ENCODE results near the gene AMIGO2. TPM values are rescaled to one million over a fixed set of nuclear protein-coding genes. Genes with fewer than 3 reads are reported as not detected.

Gene AMIGO2
- total RNA-seq, 1 experiment from 2014 or later: 0.96 TPM

DNA sequence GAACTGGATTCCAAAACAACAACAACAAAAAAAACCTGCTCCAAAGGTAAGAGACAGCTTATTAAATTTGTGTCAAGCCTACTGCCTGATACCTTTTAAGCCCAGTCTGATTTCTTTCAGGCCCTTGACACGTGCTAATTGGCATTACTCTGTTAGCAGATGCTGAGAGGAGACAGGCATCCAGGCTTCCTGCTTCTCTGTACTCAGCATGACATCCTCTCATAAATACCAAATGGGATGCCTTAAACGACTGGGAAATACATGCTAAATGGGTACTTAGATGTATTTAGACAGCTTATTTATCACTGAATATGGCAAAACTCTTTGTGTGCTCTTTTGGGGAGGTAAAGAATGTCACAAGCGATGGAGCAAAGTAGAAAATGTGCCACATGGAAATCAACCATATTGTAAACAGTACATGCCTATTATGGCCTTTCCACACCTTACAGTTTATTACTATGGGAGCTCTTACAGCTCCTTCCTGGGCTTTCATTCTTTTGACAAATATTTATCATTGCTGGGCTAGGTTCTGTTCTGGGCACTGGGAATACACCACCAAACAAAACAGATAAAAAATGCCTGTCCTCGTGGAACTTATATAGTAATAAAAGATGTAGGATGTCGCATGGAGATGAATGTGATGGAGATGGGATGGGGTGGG is 11.9 kb downstream of the AMIGO2 start (continued):
- TF ChIP-seq, protein P1, sequence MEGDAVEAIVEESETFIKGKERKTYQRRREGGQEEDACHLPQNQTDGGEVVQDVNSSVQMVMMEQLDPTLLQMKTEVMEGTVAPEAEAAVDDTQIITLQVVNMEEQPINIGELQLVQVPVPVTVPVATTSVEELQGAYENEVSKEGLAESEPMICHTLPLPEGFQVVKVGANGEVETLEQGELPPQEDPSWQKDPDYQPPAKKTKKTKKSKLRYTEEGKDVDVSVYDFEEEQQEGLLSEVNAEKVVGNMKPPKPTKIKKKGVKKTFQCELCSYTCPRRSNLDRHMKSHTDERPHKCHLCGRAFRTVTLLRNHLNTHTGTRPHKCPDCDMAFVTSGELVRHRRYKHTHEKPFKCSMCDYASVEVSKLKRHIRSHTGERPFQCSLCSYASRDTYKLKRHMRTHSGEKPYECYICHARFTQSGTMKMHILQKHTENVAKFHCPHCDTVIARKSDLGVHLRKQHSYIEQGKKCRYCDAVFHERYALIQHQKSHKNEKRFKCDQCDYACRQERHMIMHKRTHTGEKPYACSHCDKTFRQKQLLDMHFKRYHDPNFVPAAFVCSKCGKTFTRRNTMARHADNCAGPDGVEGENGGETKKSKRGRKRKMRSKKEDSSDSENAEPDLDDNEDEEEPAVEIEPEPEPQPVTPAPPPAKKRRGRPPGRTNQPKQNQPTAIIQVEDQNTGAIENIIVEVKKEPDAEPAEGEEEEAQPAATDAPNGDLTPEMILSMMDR (IDR thresholded peaks at IDR 0.05 in 2 of 3, conservative IDR thresholded peaks at IDR 0.05 in 1 of 3; ENCODE audit: borderline replicate concordance in 1 of 3, insufficient read depth in 1 of 3, low read depth in 2 of 3, low read length in 2 of 3): no peak
- TF ChIP-seq JUND (IDR thresholded peaks at IDR 0.05): no peak
- no peak for TF ChIP-seq ZNF274 (IDR thresholded peaks at IDR 0.05; ENCODE audit: low read depth, low read length)

DNA sequence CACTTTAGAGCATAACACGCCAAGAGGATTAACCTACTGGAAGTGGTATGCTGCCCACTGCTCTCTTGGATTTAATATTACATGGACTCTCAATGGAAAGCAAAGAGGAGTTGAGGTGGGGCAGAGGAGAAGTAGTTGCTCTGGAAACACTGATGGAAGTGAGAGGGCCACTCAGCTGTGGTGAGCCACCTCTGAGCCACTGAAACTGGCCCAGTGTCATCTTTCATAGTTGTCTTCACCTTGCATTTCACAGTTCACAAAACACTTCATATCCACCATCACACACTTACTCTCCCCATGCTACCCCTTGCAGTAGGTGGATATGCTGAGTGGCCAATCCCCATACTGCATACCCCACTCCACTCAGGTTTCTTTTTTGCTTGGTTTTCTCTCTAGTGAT is 12.6 kb downstream of the AMIGO2 start:
- Histone ChIP-seq H3K4me2 (ENCODE audit: low read length) (no peak overlapping the region), H4K20me1 (ENCODE audit: insufficient read depth) (no peaks in the 10 kb centered on the region), H3K9me3 (ENCODE audit: control insufficient read depth in 1 of 2, insufficient read depth in 1 of 2, low read depth in 1 of 2, low read length in 2 of 2) (no peaks in the 10 kb centered on the region), H3K4me1 (ENCODE audit: control insufficient read depth in 1 of 2, insufficient read depth in 2 of 2, low read length in 2 of 2) (no peaks in the 10 kb centered on the region), H3K4me3 (replicated peaks in 1 of 2; ENCODE audit: low read depth in 1 of 2, low read length in 2 of 2) (no peak overlapping the region), H3K9me2 (ENCODE audit: insufficient read depth) (no peaks in the 10 kb centered on the region), H3K27me3 (ENCODE audit: insufficient read depth, low read length) (no peaks in the 10 kb centered on the region), H3K9ac (ENCODE audit: low read length) (no peak overlapping the region), H3K36me3 (ENCODE audit: control insufficient read depth in 1 of 2, insufficient read depth in 2 of 2, low read length in 2 of 2) (no peaks in the 10 kb centered on the region), H3K79me2 (ENCODE audit: insufficient read depth, low read length) (no peaks in the 10 kb centered on the region), H2AFZ (ENCODE audit: low read depth, low read length, poor library complexity, severe bottlenecking) (no peak overlapping the region), H3K27ac (ENCODE audit: low read depth, low read length) (no peak overlapping the region)
- CTCF ChIA-PET: no interaction called here
- intact Hi-C loops (cut with micrococcal nuclease): no loop called here
- no TSS peak for BruUV-seq (replicated peaks)
- ATAC-seq: no peak
- no peak for TF ChIP-seq SIN3A (IDR thresholded peaks at IDR 0.05; ENCODE audit: low read depth)
- TF ChIP-seq CBX3 (IDR thresholded peaks at IDR 0.05; ENCODE audit: low read depth): no peak
- no peak for TF ChIP-seq EZH2phosphoT487 (IDR thresholded peaks at IDR 0.05; ENCODE audit: borderline replicate concordance)
- TF ChIP-seq CEBPB (IDR thresholded peaks at IDR 0.05; ENCODE audit: low read depth): no peak
- no peak for TF ChIP-seq EGR1 (IDR thresholded peaks at IDR 0.05; ENCODE audit: low read depth)
- TF ChIP-seq JUND (IDR thresholded peaks at IDR 0.05): no peak
- no peak for DNase-seq (ENCODE audit: low read depth, low spot score)
- POLR2A ChIA-PET: no interaction called here
- RAD21 ChIA-PET (ENCODE audit: low non-redundant PET in 1 of 2, low total read pairs in 2 of 2, uncharacterized antibody in 2 of 2, unreplicated experiment in 2 of 2): no interaction called here
